DND-41 (cell line): ENCODE results near the gene NRG3.

Source experiments
- ATAC-seq: fragments of 200-7000 bp; cut with Tn5 transposase; 3 replicates; pipeline ENCODE4 v1.9.1; 2021; ENCODE audit warnings: low read depth; ENCODE audit not compliant: insufficient read depth
- DNase-seq: peaks from one replicate; pipeline ENCODE4 v3.0.0-alpha.2; 2020
- H2AFZ ChIP-seq: 2 replicates; pipeline ENCODE4 v1.6.0; 2012; ENCODE audit warnings: low read depth, low read length
- H3K27ac ChIP-seq: 2 replicates; pipeline ENCODE4 v1.5.1; 2012; ENCODE audit warnings: low read length, inconsistent platforms
- H3K27me3 ChIP-seq: fragments of 200-600 bp; sonication (generic); 2 replicates; pipeline ENCODE4 v1.6.0; 2012; ENCODE audit warnings: low read length, mild to moderate bottlenecking, inconsistent platforms; ENCODE audit not compliant: insufficient read depth, poor library complexity
- H3K36me3 ChIP-seq: 2 replicates; pipeline ENCODE4 v1.5.1; 2012; ENCODE audit warnings: low read length, inconsistent platforms; ENCODE audit not compliant: insufficient read depth
- H3K4me1 ChIP-seq: 2 replicates; pipeline ENCODE4 v1.5.1; 2012; ENCODE audit warnings: mild to moderate bottlenecking, low read length; ENCODE audit not compliant: insufficient read depth
- H3K4me2 ChIP-seq: 2 replicates; pipeline ENCODE4 v1.6.0; 2012; ENCODE audit warnings: mild to moderate bottlenecking, moderate library complexity, low read length, inconsistent platforms; ENCODE audit not compliant: insufficient read depth
- H3K4me3 ChIP-seq, 2 experiments: fragments of 200-600 bp in 1 of 2; shearing (Covaris generic) in 1 of 2; 2 replicates each; pipeline ENCODE4 v1.5.1; 2012 to 2016; ENCODE audit warnings: inconsistent platforms in 2 of 2, low read length in 2 of 2, mild to moderate bottlenecking in 2 of 2, low read depth in 1 of 2, moderate library complexity in 1 of 2
- H3K79me2 ChIP-seq: 2 replicates; pipeline ENCODE4 v1.6.0; 2012; ENCODE audit warnings: low read length, inconsistent platforms; ENCODE audit not compliant: insufficient read depth
- H3K9ac ChIP-seq: 2 replicates; pipeline ENCODE4 v1.6.0; 2012; ENCODE audit warnings: low read depth, mild to moderate bottlenecking, inconsistent platforms, low read length, moderate library complexity
- H3K9me3 ChIP-seq: 2 replicates; pipeline ENCODE4 v1.5.1; 2012; ENCODE audit warnings: low read length, moderate library complexity, mild to moderate bottlenecking, inconsistent platforms; ENCODE audit not compliant: insufficient read depth, severe bottlenecking
- H4K20me1 ChIP-seq: 2 replicates; pipeline ENCODE4 v1.6.0; 2012; ENCODE audit warnings: low read length; ENCODE audit not compliant: insufficient read depth
- CTCF ChIP-seq: IDR thresholded peaks from 2 replicates; pipeline ENCODE4 v1.5.1; 2012; ENCODE audit warnings: borderline replicate concordance, low read length, moderate library complexity, mild to moderate bottlenecking; ENCODE audit not compliant: poor library complexity, severe bottlenecking; ENCODE audit errors: extremely low read depth
- EZH2 ChIP-seq: IDR thresholded peaks from 3 replicates; pipeline ENCODE4 v1.6.1; 2012; ENCODE audit warnings: borderline replicate concordance, low read depth, mild to moderate bottlenecking, moderate library complexity, low read length, inconsistent platforms; ENCODE audit not compliant: severe bottlenecking

The NRG3 gene

GRCh38 chr10:82618007-82618406 is 743.0 kb downstream of the NRG3 start:
- no peaks in the 10 kb centered on the region for H3K36me3 ChIP-seq
- no peaks in the 10 kb centered on the region for H3K79me2 ChIP-seq
- no peak overlapping the region for H3K9ac ChIP-seq
- DNase-seq = no peak
- peaks cover 5% of the 10 kb centered on the region for H3K9me3 ChIP-seq
- H4K20me1 ChIP-seq = no peaks in the 10 kb centered on the region
- no peaks in the 10 kb centered on the region for H3K4me1 ChIP-seq
- TF ChIP-seq CTCF = no peak
- TF ChIP-seq EZH2 = no peak
- no peak overlapping the region for H2AFZ ChIP-seq
- ATAC-seq = no peak
- no peak overlapping the region for H3K27ac ChIP-seq
- no peak overlapping the region for H3K4me3 ChIP-seq
- H3K4me2 ChIP-seq = no peak overlapping the region
- H3K27me3 ChIP-seq = no peaks in the 10 kb centered on the region

- H3K4me2 ChIP-seq = no peak overlapping the region
- no peak overlapping the region for H3K27ac ChIP-seq
- H3K79me2 ChIP-seq = no peaks in the 10 kb centered on the region
- no peaks in the 10 kb centered on the region for H3K4me1 ChIP-seq
- TF ChIP-seq EZH2 = no peak
- no peak for TF ChIP-seq CTCF
- no peaks in the 10 kb centered on the region for H3K27me3 ChIP-seq
- H3K9me3 ChIP-seq = peaks cover 5% of the 10 kb centered on the region
- no peak overlapping the region for H3K4me3 ChIP-seq
- no peaks in the 10 kb centered on the region for H4K20me1 ChIP-seq
- H3K9ac ChIP-seq = no peak overlapping the region
- no peak for DNase-seq
- H3K36me3 ChIP-seq = no peaks in the 10 kb centered on the region
- no peak for ATAC-seq
- H2AFZ ChIP-seq = no peak overlapping the region
Observed at GRCh38 chr10:82621680-82622079, 746.7 kb downstream of the NRG3 start.

- Histone ChIP-seq H3K4me1 (no peaks in the 10 kb centered on the region), H3K79me2 (no peaks in the 10 kb centered on the region), H3K4me3 (no peak overlapping the region), H3K9me3 (peaks cover 5% of the 10 kb centered on the region), H3K36me3 (no peaks in the 10 kb centered on the region), H2AFZ (no peak overlapping the region), H3K4me2 (no peak overlapping the region), H4K20me1 (no peaks in the 10 kb centered on the region), H3K27ac (no peak overlapping the region), H3K9ac (no peak overlapping the region), H3K27me3 (no peaks in the 10 kb centered on the region)
- DNase-seq (no peak), ATAC-seq (no peak)
- TF ChIP-seq EZH2 (no peak), CTCF (no peak)
Observed at GRCh38 chr10:82622479-82622878, 747.5 kb downstream of the NRG3 start.

GRCh38 chr10:82625512-82626189 is 750.7 kb downstream of the NRG3 start:
- no peak for DNase-seq
- H3K79me2 ChIP-seq = no peaks in the 10 kb centered on the region

More at GRCh38 chr10:82625512-82626189, 750.7 kb downstream of the NRG3 start:
- no peaks in the 10 kb centered on the region for H3K27me3 ChIP-seq
- no peak for TF ChIP-seq EZH2
- no peak for TF ChIP-seq CTCF
- H3K4me2 ChIP-seq = no peak overlapping the region
- no peak overlapping the region for H3K27ac ChIP-seq
- no peaks in the 10 kb centered on the region for H3K4me1 ChIP-seq
- no peak overlapping the region for H3K4me3 ChIP-seq
- H3K36me3 ChIP-seq = no peaks in the 10 kb centered on the region
- H3K9ac ChIP-seq = no peak overlapping the region
- H2AFZ ChIP-seq = no peak overlapping the region
- no peaks in the 10 kb centered on the region for H4K20me1 ChIP-seq
- ATAC-seq = no peak
- H3K9me3 ChIP-seq = no peaks in the 10 kb centered on the region
